ENCODE results near the gene C16orf96.
A peak's percentile ranks its signal among the peaks of the same experiment; 100 is the strongest.

C16orf96 gene

GRCh38 chr16:4623593-4623992, 67.5 kb downstream of the C16orf96 start:
- no peak for DNase-seq

GRCh38 chr16:4624015-4624826, 68.1 kb downstream of the C16orf96 start, which contains the start of gene MGRN1:
Gene MGRN1 (plus strand): TSS chr16:4624826. CDS start chr16:4624961, 135 bp downstream.
- peak; percentile 93 for DNase-seq

- DNase-seq: no peak
Measured at GRCh38 chr16:4624827-4625559, 68.9 kb downstream of the C16orf96 start.

- no peak for DNase-seq
Measured at GRCh38 chr16:4625560-4626159, 69.5 kb downstream of the C16orf96 start.

- DNase-seq: no peak
Measured at GRCh38 chr16:4626396-4626795, 70.3 kb downstream of the C16orf96 start.

GRCh38 chr16:4628283-4628682, 72.1 kb downstream of the C16orf96 start:
- DNase-seq: no peak

- DNase-seq: no peak
Measured at GRCh38 chr16:4631444-4631843, 75.3 kb downstream of the C16orf96 start.

GRCh38 chr16:4633910-4634635, 77.9 kb downstream of the C16orf96 start:
- DNase-seq: no peak

GRCh38 chr16:4634768-4635167, 78.6 kb downstream of the C16orf96 start:
- DNase-seq: no peak

- DNase-seq: no peak
Measured at GRCh38 chr16:4636196-4636595, 80.1 kb downstream of the C16orf96 start.

- DNase-seq: no peak
Measured at GRCh38 chr16:4637501-4638166, 81.5 kb downstream of the C16orf96 start.

GRCh38 chr16:4639899-4640509, 83.9 kb downstream of the C16orf96 start:
- no peak for DNase-seq

- no peak for DNase-seq
Measured at GRCh38 chr16:4640572-4641305, 84.6 kb downstream of the C16orf96 start.

- no peak for DNase-seq
Measured at GRCh38 chr16:4641306-4641687, 85.2 kb downstream of the C16orf96 start.

- DNase-seq: no peak
Measured at GRCh38 chr16:4641895-4642294, 85.8 kb downstream of the C16orf96 start.

- no peak for DNase-seq
Measured at GRCh38 chr16:4646773-4647643, 90.9 kb downstream of the C16orf96 start.

GRCh38 chr16:4647644-4647980, 91.5 kb downstream of the C16orf96 start:
- no peak for DNase-seq

- DNase-seq: no peak
Measured at GRCh38 chr16:4648917-4649316, 92.8 kb downstream of the C16orf96 start.

GRCh38 chr16:4649744-4650442, 93.8 kb downstream of the C16orf96 start:
- DNase-seq: no peak

Data from GDM1 (cell line).